Measurements from ENCODE around the gene TNFRSF13B. TPM values are rescaled to one million over a fixed set of nuclear protein-coding genes. Genes with fewer than 3 reads are reported as not detected.

The TNFRSF13B gene
- total RNA-seq, 3 donors from 2014 or later (not counting 1 experiment from before 2014, with no cell fraction given) = 0.70 to 7.7 (median 0.89) TPM

DNA sequence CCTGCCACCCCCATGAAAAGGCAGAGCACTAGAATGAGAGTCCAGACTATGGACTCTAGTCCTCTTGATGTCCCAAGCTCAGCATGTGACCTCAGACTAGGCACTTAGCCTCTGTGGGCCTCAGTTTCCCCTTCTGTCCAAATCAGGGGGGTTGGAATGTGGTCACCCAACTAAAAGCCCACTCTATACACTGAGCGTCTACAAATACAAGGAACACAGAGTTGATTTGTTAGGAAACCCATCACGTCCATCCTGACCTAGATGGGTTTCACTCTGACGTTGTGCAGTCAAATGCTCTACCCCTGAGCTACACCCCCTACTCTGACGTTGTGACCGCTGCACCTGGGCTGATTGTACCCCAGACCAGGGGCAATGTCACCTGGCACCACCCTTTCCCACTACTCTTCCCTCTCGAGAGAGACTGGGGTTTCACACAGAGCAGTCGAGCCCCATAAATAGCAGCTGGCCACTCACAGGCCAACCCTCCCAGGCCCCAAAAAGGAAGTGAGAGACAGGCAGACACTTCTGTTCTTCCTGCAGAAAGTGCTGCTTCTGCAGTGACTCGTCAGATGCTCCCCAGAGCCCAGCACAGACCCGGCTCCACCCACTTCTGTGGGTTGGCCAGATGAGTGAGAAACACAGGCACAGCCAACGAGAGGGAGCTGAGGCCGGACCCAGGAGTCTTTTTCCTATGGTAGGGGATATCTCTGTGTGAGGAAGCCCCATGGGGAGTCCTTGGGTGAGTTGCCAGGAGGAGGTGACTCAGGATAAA lies 16.1 kb upstream of the TNFRSF13B start:
- peak; percentile 57 to 70 for DNase-seq
- intact Hi-C loops (cut with micrococcal nuclease) = loop anchor here (5.0 to 10.0 kb wide), 2 partner anchors 134 to 453 kb away; no protein-coding TSS in a partner anchor
- Mint-ChIP-seq H3K4me3 (peak overlapping the region; percentile 83), H3K36me3 (no peaks in the 10 kb centered on the region), H3K4me1 (peaks cover 20 to 49% of the 10 kb centered on the region in 2 donors), H3K27ac (peak overlapping the region; percentile 86 to 87), H3K27me3 (ENCODE audit: low read depth in 2 of 2) (no peaks in the 10 kb centered on the region), H3K9me3 (no peaks in the 10 kb centered on the region)
- Histone ChIP-seq H3K4me1 (ENCODE audit: control insufficient read depth, insufficient read depth, low read length) (peaks cover 50% of the 10 kb centered on the region), H3K36me3 (ENCODE audit: control insufficient read depth, insufficient read depth, low read length) (no peaks in the 10 kb centered on the region), H3K27me3 (ENCODE audit: control insufficient read depth, insufficient read depth, low read length) (no peaks in the 10 kb centered on the region), H3K9me3 (ENCODE audit: control insufficient read depth, insufficient read depth, low read length) (no peaks in the 10 kb centered on the region), H3K4me3 (ENCODE audit: low read length) (no peak overlapping the region), H3K27ac (ENCODE audit: low read length) (peak overlapping the region; percentile 87)
- TF ChIP-seq, protein P1, sequence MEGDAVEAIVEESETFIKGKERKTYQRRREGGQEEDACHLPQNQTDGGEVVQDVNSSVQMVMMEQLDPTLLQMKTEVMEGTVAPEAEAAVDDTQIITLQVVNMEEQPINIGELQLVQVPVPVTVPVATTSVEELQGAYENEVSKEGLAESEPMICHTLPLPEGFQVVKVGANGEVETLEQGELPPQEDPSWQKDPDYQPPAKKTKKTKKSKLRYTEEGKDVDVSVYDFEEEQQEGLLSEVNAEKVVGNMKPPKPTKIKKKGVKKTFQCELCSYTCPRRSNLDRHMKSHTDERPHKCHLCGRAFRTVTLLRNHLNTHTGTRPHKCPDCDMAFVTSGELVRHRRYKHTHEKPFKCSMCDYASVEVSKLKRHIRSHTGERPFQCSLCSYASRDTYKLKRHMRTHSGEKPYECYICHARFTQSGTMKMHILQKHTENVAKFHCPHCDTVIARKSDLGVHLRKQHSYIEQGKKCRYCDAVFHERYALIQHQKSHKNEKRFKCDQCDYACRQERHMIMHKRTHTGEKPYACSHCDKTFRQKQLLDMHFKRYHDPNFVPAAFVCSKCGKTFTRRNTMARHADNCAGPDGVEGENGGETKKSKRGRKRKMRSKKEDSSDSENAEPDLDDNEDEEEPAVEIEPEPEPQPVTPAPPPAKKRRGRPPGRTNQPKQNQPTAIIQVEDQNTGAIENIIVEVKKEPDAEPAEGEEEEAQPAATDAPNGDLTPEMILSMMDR (IDR thresholded peaks at IDR 0.05) = no peak
- ATAC-seq = peak; percentile 86 to 90 (median 88)
- 8% methylated on average over 11 of the region's 11 CpGs for WGBS (ENCODE audit: insufficient coverage)

DNA sequence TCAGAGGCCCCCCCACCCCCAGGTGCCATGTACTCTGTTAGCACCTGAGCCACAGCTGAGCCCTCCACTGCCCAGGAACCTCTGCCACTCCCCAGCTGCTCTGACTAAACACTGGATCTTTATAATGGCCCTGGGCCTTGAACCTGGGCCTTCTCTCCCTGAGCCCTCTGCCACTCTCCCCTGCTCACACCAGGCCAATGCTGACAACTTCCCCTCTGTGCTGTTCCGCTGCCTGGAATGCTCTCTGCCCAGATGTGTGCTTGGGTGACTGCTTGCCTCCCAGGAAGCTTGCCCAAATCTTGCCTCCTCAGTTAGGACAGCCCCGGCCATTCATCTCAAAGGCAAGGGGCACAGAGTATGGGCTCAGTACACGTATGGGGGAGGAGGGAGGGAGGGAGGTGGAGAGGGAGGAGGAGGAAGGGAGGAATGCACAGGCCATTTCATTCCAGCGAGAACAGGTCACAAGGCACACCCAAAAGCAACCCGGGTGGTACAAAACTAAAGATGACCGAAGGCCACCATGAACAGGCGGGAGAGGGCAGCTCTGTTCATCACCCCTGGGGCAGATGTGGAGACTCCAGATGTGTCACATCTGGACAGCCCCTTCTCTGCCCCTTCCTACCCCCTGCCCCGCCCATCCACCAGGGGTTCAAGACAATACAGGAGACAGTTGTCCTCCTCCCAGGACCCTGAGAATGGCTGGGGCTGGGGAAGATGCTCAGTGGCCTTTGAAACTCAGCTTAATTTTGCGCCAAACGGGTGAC lies 15.3 kb upstream of the TNFRSF13B start:
- TF ChIP-seq, protein P1 (IDR thresholded peaks at IDR 0.05) = no peak
- no peak overlapping the region for H3K4me3 Mint-ChIP-seq

DNA sequence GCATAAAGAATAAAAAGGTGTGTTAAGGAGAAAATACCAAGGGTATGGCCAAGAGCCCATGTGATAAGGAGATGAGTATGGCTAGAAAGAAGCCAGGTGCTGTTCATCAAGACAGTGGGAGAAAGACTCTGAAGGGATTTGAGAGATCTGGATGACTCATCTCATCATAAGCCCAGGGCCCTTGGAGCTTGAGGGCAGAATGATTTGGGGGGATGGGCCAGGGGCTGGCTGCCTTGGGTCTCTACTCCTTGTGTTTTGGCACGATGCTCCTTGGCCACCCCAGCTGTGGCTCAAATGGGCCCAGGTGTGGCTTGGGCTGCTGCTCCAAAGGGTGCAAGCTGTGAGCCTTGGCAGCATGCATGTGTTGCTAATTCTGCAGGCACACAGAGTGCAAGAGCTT lies 14.5 kb upstream of the TNFRSF13B start:
- no peaks in the 10 kb centered on the region for H3K9me3 Mint-ChIP-seq
- H3K27me3 ChIP-seq (ENCODE audit: control insufficient read depth, insufficient read depth, low read length) = no peaks in the 10 kb centered on the region
- peaks cover 45% of the 10 kb centered on the region for H3K4me1 ChIP-seq (ENCODE audit: control insufficient read depth, insufficient read depth, low read length)
- no peak overlapping the region for H3K27ac Mint-ChIP-seq
- DNase-seq (no peak), ATAC-seq (no peak)
- TF ChIP-seq, protein P1 (IDR thresholded peaks at IDR 0.05) = no peak
- H3K27ac ChIP-seq (ENCODE audit: low read length) = no peak overlapping the region
- no peaks in the 10 kb centered on the region for H3K9me3 ChIP-seq (ENCODE audit: control insufficient read depth, insufficient read depth, low read length)
- H3K4me3 ChIP-seq (ENCODE audit: low read length) = no peak overlapping the region
- H3K4me3 Mint-ChIP-seq = no peak overlapping the region
- WGBS (ENCODE audit: insufficient coverage) = 78% methylated on average over 1 of the region's 1 CpG
- H3K4me1 Mint-ChIP-seq = peaks cover 20 to 44% of the 10 kb centered on the region in 2 donors
- no peaks in the 10 kb centered on the region for H3K36me3 Mint-ChIP-seq
- H3K36me3 ChIP-seq (ENCODE audit: control insufficient read depth, insufficient read depth, low read length) = no peaks in the 10 kb centered on the region
- no peaks in the 10 kb centered on the region for H3K27me3 Mint-ChIP-seq (ENCODE audit: low read depth in 2 of 2)
- intact Hi-C loops (cut with micrococcal nuclease) = loop anchor here (5.0 to 10.0 kb wide), 2 partner anchors 136 to 452 kb away; no protein-coding TSS in a partner anchor

More for the DNA sequence above, 15.3 kb upstream of the TNFRSF13B start:
- peaks cover 50% of the 10 kb centered on the region for H3K4me1 ChIP-seq (ENCODE audit: control insufficient read depth, insufficient read depth, low read length)
- H3K27me3 Mint-ChIP-seq (ENCODE audit: low read depth in 2 of 2) = no peaks in the 10 kb centered on the region
- no peaks in the 10 kb centered on the region for H3K36me3 ChIP-seq (ENCODE audit: control insufficient read depth, insufficient read depth, low read length)
- no peaks in the 10 kb centered on the region for H3K27me3 ChIP-seq (ENCODE audit: control insufficient read depth, insufficient read depth, low read length)
- WGBS (ENCODE audit: insufficient coverage) = 87% methylated on average over 10 of the region's 10 CpGs
- DNase-seq (no peak), ATAC-seq (no peak)
- H3K36me3 Mint-ChIP-seq = no peaks in the 10 kb centered on the region
- H3K9me3 Mint-ChIP-seq = no peaks in the 10 kb centered on the region
- H3K4me3 ChIP-seq (ENCODE audit: low read length) = no peak overlapping the region
- H3K4me1 Mint-ChIP-seq = peaks cover 20 to 49% of the 10 kb centered on the region in 2 donors
- intact Hi-C loops (cut with micrococcal nuclease) = loop anchor here (5.0 to 10.0 kb wide), 2 partner anchors 135 to 452 kb away; no protein-coding TSS in a partner anchor
- peak overlapping the region in 1 of 2 donors; percentile 86 for H3K27ac Mint-ChIP-seq
- H3K27ac ChIP-seq (ENCODE audit: low read length) = peak overlapping the region; percentile 87
- no peaks in the 10 kb centered on the region for H3K9me3 ChIP-seq (ENCODE audit: control insufficient read depth, insufficient read depth, low read length)
